IPS-NIHi7 (cell line): ENCODE measurements around the gene PLPPR4.

Experiments
- DNase-seq: peaks from one replicate; pipeline ENCODE4 v3.0.0; 2012; ENCODE audit warnings: mixed read lengths; ENCODE audit errors: extremely low spot score

PLPPR4 gene

DNA sequence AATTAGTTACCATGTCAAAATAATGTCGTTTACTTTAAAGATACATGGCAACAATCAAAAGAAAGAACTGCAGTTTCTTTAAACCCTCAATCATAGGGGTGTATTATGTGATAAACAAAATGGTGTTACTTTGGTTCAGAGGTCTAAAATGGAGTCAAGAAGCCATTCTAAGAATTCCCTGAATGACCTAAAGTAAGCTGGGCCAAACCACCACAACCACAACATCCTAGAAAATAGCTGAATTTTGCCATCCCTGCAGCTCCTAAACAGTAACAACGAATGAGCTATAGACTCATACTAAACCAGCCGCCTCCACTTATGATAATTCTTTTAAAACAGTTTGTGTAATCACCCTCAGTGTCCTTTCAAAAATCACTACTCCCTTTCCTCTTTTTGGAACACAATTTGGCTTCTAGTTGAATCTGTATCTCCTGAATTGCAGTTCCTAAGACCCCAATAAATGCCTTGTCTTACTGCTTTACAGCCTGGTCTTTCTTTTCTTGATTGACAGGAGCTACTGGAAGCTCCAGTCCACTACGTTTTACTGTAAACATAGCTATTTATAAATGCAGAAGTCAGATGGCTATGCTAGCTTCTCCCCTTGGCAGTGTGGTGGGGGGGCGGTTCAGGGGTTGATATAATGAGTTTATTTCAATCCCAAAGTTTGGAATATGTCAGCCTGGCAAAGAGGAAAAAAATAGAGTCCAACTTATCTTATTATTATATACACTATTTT is 84.3 kb downstream of the PLPPR4 start:
- DNase-seq: no peak

DNA sequence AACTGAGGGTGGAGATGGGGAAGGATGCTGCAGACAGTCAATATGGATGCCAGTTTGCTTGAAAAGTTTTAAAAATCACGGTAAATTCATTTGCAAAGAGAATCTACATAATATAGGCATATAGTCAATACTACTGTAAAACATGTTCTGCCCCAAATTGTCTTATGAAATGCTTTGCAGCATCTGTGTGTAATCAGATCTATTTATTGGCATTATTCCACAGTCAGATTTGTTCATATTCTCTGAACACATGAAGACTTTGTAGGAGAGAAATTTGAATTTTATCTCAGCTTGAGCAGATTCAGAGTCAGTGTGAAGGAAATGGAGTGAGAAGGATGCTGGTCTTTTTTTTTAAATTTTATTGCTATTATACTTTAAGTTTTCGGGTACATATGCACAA is 88.5 kb downstream of the PLPPR4 start:
- no peak for DNase-seq

DNA sequence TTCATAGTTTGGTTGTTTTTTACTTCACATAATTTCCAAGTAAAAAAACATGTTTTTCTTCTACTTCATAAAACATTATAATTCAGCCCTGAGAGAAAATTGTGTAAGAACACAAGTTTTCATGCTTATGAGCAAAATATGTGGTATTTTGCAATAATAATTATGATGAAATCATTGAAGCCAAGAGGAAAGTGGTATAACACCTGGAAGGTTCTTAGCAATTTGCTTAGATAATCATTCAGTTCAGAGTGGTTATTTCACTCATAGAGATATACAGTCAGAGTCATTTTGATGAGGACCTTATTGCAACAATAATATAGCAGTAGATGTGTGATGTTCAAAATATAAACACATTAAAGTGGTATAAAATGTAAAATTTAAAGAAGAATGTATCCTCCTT is 94.5 kb downstream of the PLPPR4 start:
- no peak for DNase-seq
